ENCODE measurements around the gene ACOT8. TPM values are rescaled to one million over a fixed set of nuclear protein-coding genes. Genes with fewer than 3 reads are reported as not detected.
A peak's percentile ranks its signal among the peaks of the same experiment; 100 is the strongest.
"Not testable (repeated sequence)": the region's sequence is repeated elsewhere in the genome, so short reads cannot be mapped to it uniquely, and the experiment has no call there.

Gene ACOT8
- total RNA-seq, 1 experiment from 2014 or later = 31.0 TPM

DNA sequence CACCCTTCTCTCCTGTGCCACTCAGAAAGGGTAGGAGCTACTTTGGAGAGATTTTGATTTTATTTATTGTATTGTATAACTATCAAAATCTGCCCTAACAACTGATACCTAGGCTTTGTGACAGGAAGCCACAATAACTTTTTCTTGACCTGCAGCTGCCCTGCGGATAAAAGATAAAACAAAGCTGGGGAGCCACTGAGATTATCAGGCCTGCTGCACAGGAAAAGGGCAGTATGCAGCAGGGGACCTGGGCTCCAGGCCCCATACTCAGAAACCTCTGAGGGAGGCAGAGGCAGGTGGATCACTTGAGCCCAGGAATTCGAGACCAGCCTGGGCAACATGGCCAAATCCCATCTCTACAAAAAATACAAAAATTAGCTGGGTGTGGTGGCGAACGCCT, 24.6 kb downstream of the ACOT8 start:
- H3K27me3 ChIP-seq = no peaks in the 10 kb centered on the region
- no peaks in the 10 kb centered on the region for H3K36me3 ChIP-seq
- H3K4me1 ChIP-seq = peaks cover 39% of the 10 kb centered on the region
- H3K9me3 ChIP-seq (replicated peaks) = no peaks in the 10 kb centered on the region
- no peak overlapping the region for H3K27ac ChIP-seq
- H3K4me3 ChIP-seq = no peak overlapping the region
- DNase-seq = no peak

DNA sequence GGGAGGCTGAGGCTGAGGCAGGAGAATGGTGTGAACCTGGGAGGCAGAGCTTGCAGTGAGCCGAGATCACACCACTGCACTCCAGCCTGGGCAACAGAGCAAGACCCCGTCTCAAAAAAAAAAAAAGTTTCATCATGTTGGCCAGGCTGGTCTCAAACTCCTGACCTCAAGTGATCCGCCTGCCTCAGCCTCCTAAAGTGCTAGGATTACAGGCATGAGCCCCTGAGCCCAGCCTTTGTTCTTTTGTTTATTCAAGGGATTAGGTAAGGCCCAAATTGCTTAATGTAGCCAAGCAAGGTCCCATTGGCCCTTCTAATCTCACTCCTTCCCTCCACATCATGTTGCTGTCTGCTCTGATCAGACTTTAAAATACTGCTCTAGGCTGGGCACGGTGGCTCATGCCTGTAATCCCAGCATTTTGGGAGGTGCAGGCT, 27.5 kb downstream of the ACOT8 start:
- H3K4me1 ChIP-seq = peaks cover 45% of the 10 kb centered on the region
- not testable (repeated sequence) for H3K27me3 ChIP-seq; H3K36me3 ChIP-seq; H3K27ac ChIP-seq; H3K9me3 ChIP-seq (replicated peaks); H3K4me3 ChIP-seq; DNase-seq

DNA sequence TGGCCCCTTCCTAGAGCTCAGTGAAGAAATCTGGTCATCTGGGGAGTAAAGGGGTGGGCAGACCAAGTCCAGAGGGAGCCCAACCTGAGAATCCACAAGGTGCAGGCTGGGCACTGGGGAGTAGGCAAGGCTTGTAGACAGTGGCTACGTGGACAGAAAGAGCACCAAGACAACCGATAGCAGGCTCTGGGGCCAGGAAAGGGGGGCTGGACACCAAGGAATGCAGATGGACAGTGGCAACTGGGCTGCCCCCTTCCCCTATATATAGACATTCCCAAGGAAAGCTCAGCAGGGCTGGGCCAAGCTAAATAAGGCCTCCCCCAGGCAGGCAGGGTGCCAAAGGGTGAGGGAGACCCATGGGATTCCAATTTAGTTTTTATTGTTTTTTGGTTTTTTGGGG, 28.6 kb downstream of the ACOT8 start:
- Histone ChIP-seq H3K27ac (peak overlapping the region; percentile 73), H3K4me3 (no peak overlapping the region), H3K4me1 (peaks cover 51% of the 10 kb centered on the region), H3K9me3 (replicated peaks) (no peaks in the 10 kb centered on the region), H3K27me3 (no peaks in the 10 kb centered on the region), H3K36me3 (no peaks in the 10 kb centered on the region)
- peak; percentile 100 for DNase-seq

DNA sequence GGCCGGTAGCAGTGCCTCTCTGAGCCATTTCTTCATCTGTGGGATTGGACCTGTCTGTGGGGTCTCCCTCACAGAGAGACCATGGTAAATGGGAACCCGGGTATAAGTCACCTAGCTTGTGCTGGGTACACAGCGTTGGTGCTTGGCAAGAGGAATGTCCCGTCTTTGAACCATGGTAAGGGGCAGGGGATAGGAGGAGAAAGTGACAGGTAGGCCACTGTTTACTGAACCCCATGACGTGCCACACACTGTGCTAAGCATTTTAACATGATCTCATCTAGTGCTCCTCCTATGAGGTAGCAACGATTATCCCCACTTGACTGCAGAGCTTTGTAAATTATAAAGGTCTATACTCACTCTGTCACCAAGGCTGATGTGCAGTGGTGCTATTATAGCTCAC, 29.5 kb downstream of the ACOT8 start:
- Histone ChIP-seq H3K4me3 (no peak overlapping the region), H3K9me3 (replicated peaks) (no peaks in the 10 kb centered on the region), H3K27ac (no peak overlapping the region; the same call in 1 of the 2 replicates), H3K36me3 (no peaks in the 10 kb centered on the region), H3K4me1 (peaks cover 49% of the 10 kb centered on the region), H3K27me3 (no peaks in the 10 kb centered on the region)
- DNase-seq = no peak

DNA sequence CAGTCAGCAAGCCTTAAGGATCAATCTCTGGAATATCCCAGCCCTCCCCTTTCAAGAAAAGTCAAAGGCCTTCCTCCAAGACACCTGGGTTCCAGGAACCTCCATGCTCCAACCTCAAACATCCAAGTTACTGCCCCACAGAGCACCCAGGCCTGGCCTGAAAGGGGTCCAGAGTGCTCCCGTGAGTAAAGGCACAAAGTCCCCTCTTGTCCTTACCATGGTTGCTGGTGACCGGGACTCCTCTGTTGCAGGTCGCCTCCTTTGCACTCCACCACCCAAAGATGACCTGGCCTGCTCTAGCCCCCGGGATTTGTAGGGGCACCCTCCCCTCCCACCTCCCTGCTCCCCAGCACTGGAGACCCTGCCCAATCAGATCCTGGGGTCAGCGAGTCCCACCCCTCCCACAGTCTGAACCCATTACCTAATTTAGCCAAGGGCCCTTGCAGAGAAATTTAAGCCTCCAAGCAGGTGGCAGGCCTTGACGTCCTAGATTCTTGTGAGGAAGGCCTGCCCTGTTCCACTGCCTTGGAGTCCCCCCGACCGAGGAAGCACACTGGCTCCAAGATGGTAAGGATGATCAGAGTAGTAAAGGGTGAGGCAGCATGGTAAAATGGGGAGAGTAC, 30.1 kb downstream of the ACOT8 start, which contains the start of gene TNNC2:
TNNC2 (minus strand) TSS at position 283 of the 623 bp plus-strand sequence; CDS start at position 219, 64 bp downstream.
- DNase-seq = no peak
- peaks cover 48% of the 10 kb centered on the region for H3K4me1 ChIP-seq
- H3K9me3 ChIP-seq (replicated peaks) = no peaks in the 10 kb centered on the region
- peak within 1 kb of the TSS; percentile 73 for H3K27ac ChIP-seq
- no peaks in the 10 kb centered on the region for H3K27me3 ChIP-seq
- no peaks in the 10 kb centered on the region for H3K36me3 ChIP-seq
- H3K4me3 ChIP-seq = no peak within 1 kb of the TSS

DNA sequence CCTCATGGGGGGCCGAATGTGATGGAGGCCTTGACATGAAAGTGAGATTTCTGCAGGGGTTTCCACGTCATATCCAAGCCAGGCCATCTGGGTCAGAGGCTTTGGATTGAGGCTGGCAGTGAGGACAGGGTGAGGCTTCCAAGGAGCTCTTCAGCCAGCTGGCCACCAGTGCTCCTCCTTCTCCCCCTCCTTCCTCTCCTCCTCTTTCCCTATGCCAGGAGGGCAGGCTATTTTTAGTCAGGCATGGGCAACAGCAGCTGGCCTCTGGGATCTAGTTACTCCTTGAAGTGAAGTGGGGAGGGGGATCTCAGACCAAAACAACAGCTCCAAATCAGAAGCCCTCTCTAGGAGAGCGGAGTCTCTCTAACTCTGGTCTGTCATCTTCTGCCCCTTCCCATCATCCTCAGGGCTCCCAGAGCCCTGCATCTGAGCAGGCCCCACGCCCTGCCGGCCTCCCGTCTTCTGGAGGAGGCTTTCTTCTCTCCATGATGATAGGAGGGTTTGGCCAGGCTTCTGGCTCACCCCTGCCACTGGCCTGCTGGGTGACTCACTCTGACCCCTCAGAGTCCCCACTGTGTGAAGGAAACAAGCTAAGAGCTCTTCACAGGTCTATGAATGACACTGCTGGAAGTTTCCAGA, 30.7 kb downstream of the ACOT8 start:
- H3K4me3 ChIP-seq = no peak overlapping the region
- H3K36me3 ChIP-seq = no peaks in the 10 kb centered on the region
- peaks cover 48% of the 10 kb centered on the region for H3K4me1 ChIP-seq
- H3K27ac ChIP-seq = peak overlapping the region; percentile 23; the same call in 1 of the 2 replicates
- H3K9me3 ChIP-seq (replicated peaks) = no peaks in the 10 kb centered on the region
- peak; percentile 57 to 72 for DNase-seq
- H3K27me3 ChIP-seq = no peaks in the 10 kb centered on the region

DNA sequence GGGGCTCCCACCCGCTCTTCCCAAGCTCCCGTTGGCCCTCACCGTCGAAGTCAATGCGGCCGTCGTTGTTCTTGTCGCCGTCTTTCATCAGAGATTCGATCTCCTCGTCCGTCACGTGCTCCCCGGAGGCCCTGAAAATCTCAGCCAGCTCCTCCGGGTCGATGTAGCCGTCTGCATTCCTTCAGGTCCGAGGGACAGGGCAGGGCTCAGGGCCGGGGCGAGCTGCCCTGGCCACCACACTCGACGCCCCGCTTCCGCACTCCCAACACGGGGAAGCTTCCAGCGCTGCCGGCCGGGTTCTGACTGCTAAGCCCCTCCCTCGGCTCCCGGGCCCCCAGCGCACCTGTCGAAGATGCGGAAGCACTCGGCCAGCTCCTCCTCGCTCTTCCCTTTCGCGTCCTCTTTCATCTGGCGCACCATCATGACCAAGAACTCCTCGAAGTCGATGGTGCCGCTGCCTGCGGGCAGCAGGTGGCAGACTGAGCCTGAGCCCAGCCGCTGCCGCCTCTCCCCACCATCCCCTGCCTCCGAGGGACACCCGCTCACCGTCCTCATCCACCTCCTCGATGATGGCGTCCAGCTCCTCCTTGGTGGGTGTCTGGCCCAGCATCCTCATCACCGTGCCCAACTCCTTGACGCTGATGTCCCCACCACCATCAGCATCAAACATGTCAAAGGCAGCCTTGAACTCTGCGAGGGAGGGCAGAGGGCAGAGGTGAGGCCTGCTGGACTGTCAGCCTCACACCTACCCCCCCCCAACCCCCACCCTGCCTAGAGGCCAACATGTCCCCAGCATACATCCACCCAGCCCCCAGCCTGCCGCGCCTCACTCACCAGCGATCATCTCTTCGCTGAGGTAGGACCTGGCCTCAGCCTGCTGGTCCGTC, 33.0 kb downstream of the ACOT8 start:
- peaks cover 45% of the 10 kb centered on the region for H3K4me1 ChIP-seq
- no peaks in the 10 kb centered on the region for H3K27me3 ChIP-seq
- H3K9me3 ChIP-seq (replicated peaks) = no peaks in the 10 kb centered on the region
- no peak overlapping the region for H3K27ac ChIP-seq
- no peak overlapping the region for H3K4me3 ChIP-seq
- no peaks in the 10 kb centered on the region for H3K36me3 ChIP-seq
- DNase-seq = peak; percentile 59 to 62

DNA sequence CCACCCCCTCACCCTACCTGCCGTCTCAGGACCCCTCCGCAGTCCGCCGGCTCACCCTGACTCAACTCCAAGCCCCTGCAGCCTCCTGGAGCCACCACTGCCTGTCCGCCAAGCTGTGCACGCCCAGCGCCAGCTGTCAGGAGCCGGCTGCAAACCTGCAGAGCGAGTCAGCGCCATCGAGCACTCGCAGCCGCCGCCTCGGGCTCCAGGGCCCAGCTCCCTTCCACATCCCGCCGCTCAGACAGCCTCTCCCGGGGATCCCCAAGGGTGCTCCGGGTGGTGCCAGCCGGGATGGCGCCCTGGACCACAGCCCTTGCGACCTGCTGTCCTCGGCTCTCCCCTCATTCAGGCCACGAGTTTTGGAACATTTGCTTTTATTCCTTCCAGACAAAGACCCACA, 34.3 kb downstream of the ACOT8 start:
- H3K4me1 ChIP-seq = peaks cover 35% of the 10 kb centered on the region
- no peaks in the 10 kb centered on the region for H3K36me3 ChIP-seq
- H3K27me3 ChIP-seq = no peaks in the 10 kb centered on the region
- peak; percentile 88 to 89 for DNase-seq
- H3K27ac ChIP-seq = no peak overlapping the region; the same call in 1 of the 2 replicates
- H3K4me3 ChIP-seq = peak overlapping the region; percentile 52
- H3K9me3 ChIP-seq (replicated peaks) = no peaks in the 10 kb centered on the region

DNA sequence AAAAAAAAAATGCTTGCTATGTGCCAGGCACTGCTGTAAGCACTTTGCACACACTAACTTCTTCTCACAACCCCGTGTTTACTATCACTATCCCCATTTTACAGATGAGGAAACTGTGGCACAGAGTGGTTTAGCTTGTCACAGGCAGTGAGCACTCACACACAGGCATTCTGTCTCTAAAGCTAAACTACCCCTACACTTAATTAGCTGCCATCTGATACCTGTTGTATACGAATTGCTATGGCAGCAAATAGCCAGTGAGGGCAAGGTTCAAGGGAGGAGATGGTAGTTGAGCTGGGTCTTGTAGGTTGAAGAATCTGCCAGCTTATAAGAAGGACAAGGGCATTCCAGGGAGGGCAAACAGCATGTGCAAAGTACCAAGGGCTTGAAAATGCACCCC, 35.2 kb downstream of the ACOT8 start:
- peaks cover 35% of the 10 kb centered on the region for H3K4me1 ChIP-seq
- no peak overlapping the region for H3K4me3 ChIP-seq
- no peak overlapping the region for H3K27ac ChIP-seq
- H3K9me3 ChIP-seq (replicated peaks) = no peaks in the 10 kb centered on the region
- H3K27me3 ChIP-seq = no peaks in the 10 kb centered on the region
- peaks cover 5% of the 10 kb centered on the region for H3K36me3 ChIP-seq
- no peak for DNase-seq

DNA sequence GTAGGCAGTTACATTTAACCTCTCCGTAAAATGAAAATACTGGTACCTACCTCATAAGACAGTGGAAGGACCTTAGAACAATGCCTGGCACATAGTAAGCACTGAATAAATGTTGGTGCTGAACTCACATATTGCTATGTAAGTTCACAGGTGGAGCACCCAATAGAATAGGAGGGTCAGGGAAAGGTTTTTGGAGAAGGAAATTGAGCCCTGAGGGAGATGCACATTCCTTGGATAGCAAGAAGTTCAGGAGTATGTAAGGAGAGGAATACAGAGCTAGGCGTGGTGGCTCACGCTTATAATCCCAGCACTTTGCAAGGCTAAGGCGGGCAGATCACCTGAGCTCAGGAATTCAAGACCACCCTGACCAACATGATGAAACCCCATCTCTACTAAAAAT, 37.7 kb downstream of the ACOT8 start:
- no peak overlapping the region for H3K27ac ChIP-seq
- peaks cover 38% of the 10 kb centered on the region; the same call in 1 of the 2 replicates for H3K4me1 ChIP-seq
- no peaks in the 10 kb centered on the region for H3K27me3 ChIP-seq
- H3K36me3 ChIP-seq = peaks cover 28% of the 10 kb centered on the region
- DNase-seq = no peak
- no peak overlapping the region for H3K4me3 ChIP-seq
- no peaks in the 10 kb centered on the region for H3K9me3 ChIP-seq (replicated peaks)

DNA sequence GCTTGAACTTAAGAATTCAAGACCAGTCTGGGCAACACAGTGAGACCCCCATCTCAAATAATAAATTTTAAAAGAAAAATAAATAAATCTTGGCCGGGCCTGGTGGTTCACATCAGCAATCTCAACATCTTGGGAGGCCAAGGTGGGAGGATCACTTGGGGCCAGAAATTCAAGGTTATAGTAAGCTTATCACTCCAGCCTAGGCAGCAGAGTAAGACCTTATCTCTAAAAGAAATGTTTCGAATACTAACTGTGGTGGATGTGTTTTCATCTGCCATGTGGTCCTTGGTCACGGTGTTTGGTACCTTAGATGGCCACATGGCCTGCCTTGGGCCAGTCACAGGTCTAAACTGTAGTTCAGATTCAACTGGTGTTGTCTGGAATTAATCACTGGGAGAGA, 39.0 kb downstream of the ACOT8 start:
- DNase-seq = no peak
- H3K4me1 ChIP-seq = peaks cover 32% of the 10 kb centered on the region; the same call in 1 of the 2 replicates
- no peaks in the 10 kb centered on the region for H3K27me3 ChIP-seq
- no peak overlapping the region for H3K4me3 ChIP-seq
- no peaks in the 10 kb centered on the region for H3K9me3 ChIP-seq (replicated peaks)
- H3K36me3 ChIP-seq = peaks cover 38% of the 10 kb centered on the region
- no peak overlapping the region for H3K27ac ChIP-seq

DNA sequence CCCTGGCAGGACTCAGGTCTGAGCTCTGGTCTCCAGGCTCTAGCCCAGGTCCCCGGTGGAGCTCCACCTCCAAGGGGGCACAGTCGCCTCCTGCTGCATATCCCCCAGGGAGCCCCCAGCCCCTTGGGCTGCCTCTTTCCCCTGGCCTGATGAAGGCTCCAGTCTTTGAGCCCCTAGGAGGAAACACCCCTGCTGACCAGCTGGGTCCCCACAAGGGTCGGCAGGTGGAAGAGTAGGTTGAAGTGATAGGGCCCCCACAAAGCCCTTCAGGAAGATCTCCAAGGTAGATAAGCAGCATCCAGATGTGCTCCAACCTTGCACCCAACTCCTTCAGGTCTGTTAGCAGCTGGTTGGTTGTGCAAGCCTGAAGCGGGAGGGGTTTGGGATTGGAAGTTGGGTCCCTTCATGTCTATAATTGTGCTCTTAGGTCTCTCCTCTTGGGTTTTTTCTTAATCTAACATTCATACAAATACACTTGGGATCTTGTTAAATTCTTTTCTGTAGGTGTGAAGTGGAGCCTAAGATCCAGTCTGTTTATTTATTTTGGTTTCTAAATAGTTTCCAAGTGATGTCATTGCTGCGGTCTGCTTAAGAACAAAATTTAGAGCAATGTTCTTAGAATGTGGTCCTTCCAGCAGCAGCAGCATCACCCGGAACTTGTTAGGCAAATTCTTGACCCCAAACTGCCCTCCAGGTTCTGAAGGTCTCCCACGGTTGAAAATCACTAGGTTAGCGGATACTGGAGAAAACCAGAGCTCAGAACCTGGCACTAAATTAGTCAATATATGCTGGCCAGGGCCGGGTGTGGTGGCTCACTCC, 39.6 kb downstream of the ACOT8 start:
- Histone ChIP-seq H3K27ac (no peak overlapping the region), H3K4me1 (peaks cover 30% of the 10 kb centered on the region; the same call in 1 of the 2 replicates), H3K27me3 (no peaks in the 10 kb centered on the region), H3K36me3 (peaks cover 41% of the 10 kb centered on the region), H3K9me3 (replicated peaks) (no peaks in the 10 kb centered on the region), H3K4me3 (no peak overlapping the region)
- DNase-seq = no peak

DNA sequence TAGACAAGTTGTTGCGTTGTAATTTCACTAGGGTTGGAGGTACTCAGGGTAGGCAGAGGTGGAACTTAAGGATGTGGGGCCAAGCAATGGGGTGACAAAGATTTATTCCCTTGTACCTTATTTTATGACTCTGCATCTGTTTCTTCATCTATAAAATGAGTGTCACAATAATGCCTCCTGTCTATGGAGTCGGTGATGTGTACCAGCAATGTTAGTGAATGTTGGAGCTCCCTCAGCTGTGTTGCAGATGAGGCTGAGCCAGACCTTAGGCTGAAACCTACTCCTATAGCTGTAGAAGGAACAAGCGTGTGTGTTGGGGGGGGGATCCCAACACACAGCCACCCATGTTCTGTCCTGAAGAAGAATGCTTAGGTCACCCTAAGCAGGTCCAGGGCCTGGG, 40.2 kb downstream of the ACOT8 start:
- peaks cover 41% of the 10 kb centered on the region for H3K36me3 ChIP-seq
- no peaks in the 10 kb centered on the region for H3K27me3 ChIP-seq
- H3K4me1 ChIP-seq = peaks cover 27% of the 10 kb centered on the region; the same call in 1 of the 2 replicates
- H3K4me3 ChIP-seq = no peak overlapping the region
- H3K9me3 ChIP-seq (replicated peaks) = no peaks in the 10 kb centered on the region
- no peak overlapping the region for H3K27ac ChIP-seq
- no peak for DNase-seq

DNA sequence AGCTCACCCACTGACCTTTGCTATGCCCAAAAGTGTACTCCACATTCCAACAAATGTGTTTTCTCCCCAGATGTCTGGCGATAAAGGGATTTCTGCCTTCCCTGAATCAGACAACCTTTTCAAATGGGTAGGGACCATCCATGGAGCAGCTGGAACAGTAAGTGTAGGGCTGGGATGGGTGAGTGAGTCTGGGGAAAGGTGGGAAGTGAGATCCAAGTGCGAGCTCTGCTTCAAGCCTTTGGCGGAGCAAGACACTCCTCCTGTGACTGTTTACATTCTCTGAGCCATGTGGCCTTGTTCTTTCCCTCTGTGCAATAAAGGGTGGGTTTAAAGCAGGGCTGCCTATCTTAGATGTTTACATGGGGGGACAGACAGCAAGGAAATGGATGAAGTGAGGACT, 42.9 kb downstream of the ACOT8 start:
- no peak for DNase-seq
- Histone ChIP-seq H3K36me3 (peaks cover 61% of the 10 kb centered on the region), H3K27me3 (no peaks in the 10 kb centered on the region), H3K27ac (no peak overlapping the region), H3K4me1 (peaks cover 27% of the 10 kb centered on the region; the same call in 1 of the 2 replicates), H3K9me3 (replicated peaks) (no peaks in the 10 kb centered on the region), H3K4me3 (no peak overlapping the region)
